K562 (cell line): ENCODE results near the gene SLC16A5. TPM values are rescaled to one million over a fixed set of nuclear protein-coding genes. Genes with fewer than 3 reads are reported as not detected.

ENCODE experiments used
- ATAC-seq: fragments of 200-7000 bp; cut with Tn5 transposase; 3 replicates; pipeline ENCODE4 v1.9.1; 2020; ENCODE audit warnings: moderate library complexity
- BruUV-seq: library from RNA; stranded (reverse); fragments of 400-500 nt; replicated peaks from 2 replicates; lab custom pipeline; 2021; lab: Mats Ljungman, UMichigan
- CTCF ChIA-PET: fragments of 300-600 bp; formaldehyde crosslinking; extraction: SDS; loops from one replicate; lab custom pipeline; 2021; ENCODE audit warnings: low intra/inter-chr PET ratio; lab: Yijun Ruan, JAX
- POLR2A ChIA-PET: fragments of 300-600, 350-650 bp; sonication (Branson Sonifier 250); formaldehyde crosslinking; extraction: SDS; loops from one replicate; lab custom pipeline; 2021; ENCODE audit warnings: antibody characterized with exemption, inconsistent platforms; lab: Yijun Ruan, JAX
- DNase-seq, 4 experiments: peaks; one replicate each; pipeline versions ENCODE4 v3.0.0 to v3.0.0-alpha.2; 2011 to 2018; ENCODE audit warnings: low spot score in 3 of 4, mixed read lengths in 3 of 4; ENCODE audit errors: extremely low read depth in 1 of 4
- FAIRE-seq: peaks from 2 replicates; lab custom pipeline; 2011; peaks lifted over from hg19 to GRCh38; lab: Jason Lieb, UNC
- H2AFZ ChIP-seq: 2 replicates; pipeline ENCODE4 v1.6.0; 2011; ENCODE audit warnings: low read depth, low read length, control low read depth, inconsistent platforms
- H3K27ac ChIP-seq: fragments of 200-600 bp; 3 replicates; pipeline ENCODE4 v1.8.0; 2011; ENCODE audit warnings: low read depth, mild to moderate bottlenecking, control low read depth, inconsistent platforms, low read length, moderate library complexity, mixed read lengths; ENCODE audit errors: extremely low read depth
- H3K27me3 ChIP-seq, 2 experiments: fragments of 300-600 bp in 1 of 2; 2 replicates in 1 of 2; 3 replicates in 1 of 2; pipeline versions ENCODE4 v1.6.0 to v1.8.0; 2011; ENCODE audit warnings: inconsistent platforms in 2 of 2, low read length in 2 of 2, mild to moderate bottlenecking in 1 of 2, mixed read lengths in 1 of 2, moderate library complexity in 1 of 2; ENCODE audit not compliant: control insufficient read depth in 2 of 2, insufficient read depth in 2 of 2
- H3K36me3 ChIP-seq: fragments of 300-600 bp; 3 replicates; pipeline ENCODE4 v1.8.0; 2011; ENCODE audit warnings: mild to moderate bottlenecking, low read length, inconsistent platforms; ENCODE audit not compliant: control insufficient read depth, insufficient read depth
- H3K4me1 ChIP-seq, 2 experiments: fragments of 200-600 bp in 1 of 2; replicated peaks in 1 of 2; 2 replicates in 1 of 2; 3 replicates in 1 of 2; pipeline versions ENCODE4 v1.5.1 to v1.8.0; 2011; ENCODE audit warnings: inconsistent platforms in 2 of 2, low read length in 2 of 2, mild to moderate bottlenecking in 1 of 2, mixed read lengths in 1 of 2, moderate library complexity in 1 of 2; ENCODE audit not compliant: control insufficient read depth in 2 of 2, insufficient read depth in 2 of 2
- H3K4me2 ChIP-seq: 2 replicates; pipeline ENCODE4 v1.6.1; 2011; ENCODE audit warnings: low read length, control low read depth, inconsistent platforms, mixed read lengths; ENCODE audit not compliant: insufficient read depth
- H3K4me3 ChIP-seq: fragments of 200-600 bp; sonication (generic), shearing (Covaris generic); 2 replicates; pipeline ENCODE4 v1.5.1; 2016; ENCODE audit warnings: control low read depth, inconsistent platforms
- H3K79me2 ChIP-seq: fragments of 200-600 bp; 3 replicates; pipeline ENCODE4 v1.8.0; 2011; ENCODE audit warnings: low read length, inconsistent platforms; ENCODE audit not compliant: control insufficient read depth, insufficient read depth
- H3K9ac ChIP-seq, 2 experiments: 2 replicates each; pipeline versions ENCODE4 v1.6.0 to v1.6.1; 2011; ENCODE audit warnings: low read depth in 2 of 2, low read length in 2 of 2, control low read depth in 1 of 2, inconsistent platforms in 1 of 2, mild to moderate bottlenecking in 1 of 2, mixed read lengths in 1 of 2; ENCODE audit not compliant: insufficient read depth in 1 of 2
- H3K9me1 ChIP-seq: one replicate; pipeline ENCODE4 v1.6.0; 2011; ENCODE audit warnings: inconsistent platforms, mild to moderate bottlenecking, low read length, moderate library complexity; ENCODE audit not compliant: control insufficient read depth, insufficient read depth
- H3K9me3 ChIP-seq: replicated peaks from 2 replicates; pipeline ENCODE4 v1.5.1; 2011; ENCODE audit warnings: low read depth, low read length, inconsistent platforms; ENCODE audit not compliant: control insufficient read depth, insufficient read depth
- H4K20me1 ChIP-seq: replicated peaks from 2 replicates; pipeline ENCODE4 v1.6.1; 2011; ENCODE audit warnings: low read length, inconsistent platforms, mixed read lengths; ENCODE audit not compliant: control insufficient read depth, insufficient read depth
- CCAR2 ChIP-seq: fragments of 200-400 bp; formaldehyde crosslinking; IDR thresholded peaks from 2 replicates; pipeline ENCODE4 v1.6.1; 2017; ENCODE audit warnings: mild to moderate bottlenecking, low read depth, low read length
- CREB3 ChIP-seq: fragments of 450-650 bp; conservative IDR thresholded peaks from 2 replicates; pipeline ENCODE4 v1.6.1; 2016; ENCODE audit warnings: missing genetic modification characterization, low read depth, mild to moderate bottlenecking, missing compliant biosample characterization, moderate library complexity
- HDGF ChIP-seq: fragments of 450-650 bp; IDR thresholded peaks from 2 replicates; pipeline ENCODE4 v1.6.1; 2016
- HNRNPUL1 ChIP-seq: fragments of 200-400 bp; formaldehyde crosslinking; IDR thresholded peaks from 2 replicates; pipeline ENCODE4 v1.6.1; 2017; ENCODE audit warnings: low read length
- MCM5 ChIP-seq: fragments of 450-650 bp; IDR thresholded peaks from 2 replicates; pipeline ENCODE4 v1.6.1; 2016; ENCODE audit warnings: low read depth
- NFIC ChIP-seq: fragments of 450-650 bp; IDR thresholded peaks from 2 replicates; pipeline ENCODE4 v1.6.1; 2017; ENCODE audit warnings: mild to moderate bottlenecking, inconsistent platforms
- PML ChIP-seq: IDR thresholded peaks from 2 replicates; pipeline ENCODE4 v1.6.1; 2012; ENCODE audit warnings: low read length, inconsistent platforms
- POLR2B ChIP-seq: fragments of 450-650 bp; IDR thresholded peaks from 2 replicates; pipeline ENCODE4 v1.6.1; 2018; ENCODE audit warnings: low read depth; ENCODE audit not compliant: partially characterized antibody
- RBFOX2 ChIP-seq: fragments of 200-400 bp; formaldehyde crosslinking; IDR thresholded peaks from 2 replicates; pipeline ENCODE4 v1.6.1; 2017; ENCODE audit warnings: low read depth, mild to moderate bottlenecking, low read length, moderate library complexity
- SAP30 ChIP-seq: fragments of 200-600 bp; sonication (generic); IDR thresholded peaks from 2 replicates; pipeline ENCODE4 v1.6.1; 2012; ENCODE audit warnings: borderline replicate concordance, low read depth, mild to moderate bottlenecking, moderate library complexity, low read length, control low read depth, inconsistent platforms; ENCODE audit not compliant: insufficient read depth, poor library complexity, severe bottlenecking
- SRF ChIP-seq, 2 experiments: fragments of 250-450, 450-650 bp in 1 of 2; sonication (Bioruptor Pico) in 1 of 2; sonication (generic) in 1 of 2; formaldehyde crosslinking; IDR thresholded peaks; 2 replicates each; pipeline versions ENCODE4 v1.5.0 to v1.5.1; 2020 to 2022; ENCODE audit warnings: mild to moderate bottlenecking in 1 of 2, missing genetic modification reagents in 1 of 2
- TEAD2 ChIP-seq: fragments of 450-650 bp; IDR thresholded peaks from 2 replicates; pipeline ENCODE4 v1.6.1; 2016; ENCODE audit warnings: missing genetic modification characterization, control low read depth, missing compliant biosample characterization
- TGIF2 ChIP-seq: sonication (generic); formaldehyde crosslinking; IDR thresholded peaks from 2 replicates; pipeline ENCODE4 v1.8.1; 2022; ENCODE audit warnings: mild to moderate bottlenecking, missing genetic modification reagents, moderate library complexity
- ZNF444 ChIP-seq: fragments of 250-450 bp; sonication (Bioruptor Pico); IDR thresholded peaks from 2 replicates; pipeline ENCODE4 v1.4.0; 2020; ENCODE audit warnings: mild to moderate bottlenecking, moderate library complexity
- WGBS: fragments of 100-300 bp; shearing (Covaris generic); methylation state at CpG from one replicate; pipeline ENCODE4 v1.1.6; 2016; ENCODE audit warnings: low coverage, mixed read lengths; ENCODE audit not compliant: insufficient coverage; ENCODE audit errors: missing lambda C conversion rate; 5-methylcytosine and 5-hydroxymethylcytosine counted together
- in situ Hi-C: fragments of 300-500 bp; cut with MboI; formaldehyde crosslinking; loops from 4 replicates; pipeline ENCODE4 v1.15.0; 2018; ENCODE audit warnings: inconsistent platforms, mixed read lengths
- intact Hi-C: fragments of 100-400 bp; cut with micrococcal nuclease; formaldehyde crosslinking; loops from 2 replicates; pipeline ENCODE4 v1.14.2; 2022
- polyA plus RNA-seq, 8 experiments: library from polyadenylated mRNA; depleted of rRNA in 4 of 8; stranded (reverse) in 5 of 8; unstranded in 3 of 8; fragments of >200 nt; fragmentation: Nextera tagmentation in 2 of 8; fragmentation: Illumina TruSeq in 1 of 8; extraction: Ambion mirVana in 2 of 8; extraction: Trizol in 1 of 8; gene quantifications; 2 replicates each; pipeline versions ENCODE4 v1.2.1 to v1.2.3, GENCODE V29; 2011 to 2014; ENCODE audit warnings: inconsistent platforms in 1 of 8, missing spikeins in 1 of 8
- total RNA-seq, 7 experiments: library from RNA; depleted of rRNA in 6 of 7; stranded (reverse); fragments of >200 nt in 6 of 7; fragmentation: Illumina TruSeq in 2 of 7; extraction: Trizol in 2 of 7; gene quantifications; 2 replicates each; pipeline versions ENCODE4 v1.2.1 to v1.2.3, GENCODE V29; 2011 to 2021; ENCODE audit warnings: low replicate concordance in 1 of 7

Gene SLC16A5
- total and polyA plus RNA-seq, 9 of the 15 experiments (the other 6 are each of a cell fraction or from before 2014, with no cell fraction given) = 0.06 to 2.6 (median 0.91) TPM

- BruUV-seq = no TSS peak
- peak in 1 of 4 experiments; percentile 3 for DNase-seq
- no peak overlapping the region for H3K4me3 ChIP-seq
- 94% methylated on average over 11 of the region's 26 CpGs for WGBS
- no peaks in the 10 kb centered on the region for H3K79me2 ChIP-seq
- POLR2A ChIA-PET = interaction anchor here (0.6 to 1.8 kb wide), 14 partner anchors 9 to 195 kb away, joined by 3 to 12 read pairs (median 3); partner anchors contain the start of genes ATP5PD, JPT1, KCTD2 and SLC16A5
- H3K27me3 ChIP-seq = no peaks in the 10 kb centered on the region
- no peaks in the 10 kb centered on the region for H3K9me3 ChIP-seq
- CTCF ChIA-PET = interaction anchor here (0.5 to 1.5 kb wide), 6 partner anchors 27 to 141 kb away, joined by 3 to 12 read pairs (median 4); partner anchors contain the start of gene SLC16A5
- peaks cover 82% of the 10 kb centered on the region for H3K36me3 ChIP-seq
- H2AFZ ChIP-seq = no peak overlapping the region
- 0 out of 2 replicates have a peak, but pooled peaks cover 3% of the 10 kb centered on the region for H4K20me1 ChIP-seq
- intact Hi-C loops = loop anchor here (2.0 kb wide), 1 partner anchor 70 kb away; the partner anchor contains the start of gene NT5C
- no peak for TF ChIP-seq TEAD2 (tag)
- 0 out of 2 replicates have a peak, but pooled peaks have one; percentile 35 for TF ChIP-seq RBFOX2
- TF ChIP-seq, all 486 proteins: peak for 1
- H3K4me1 ChIP-seq = peaks cover 0 to 3% of the 10 kb centered on the region in 2 experiments; a peak in 2 of 5 replicates
- FAIRE-seq (peak; percentile 6), ATAC-seq (no peak)
- H3K27ac ChIP-seq = peak overlapping the region; percentile 7; the same call in 1 of the 3 replicates
- H3K9ac ChIP-seq = no peak overlapping the region
- in situ Hi-C loops = loop anchor here (5.0 kb wide), 1 partner anchor 52 kb away; no protein-coding TSS in a partner anchor
- no peaks in the 10 kb centered on the region for H3K9me1 ChIP-seq
- no peak overlapping the region for H3K4me2 ChIP-seq
Observed at GRCh38 chr17:75060434-75061054, 27.2 kb upstream of the SLC16A5 start.

- H4K20me1 ChIP-seq = 0 out of 2 replicates have a peak, but pooled peaks cover 3% of the 10 kb centered on the region
- 93% methylated on average over 10 of the region's 10 CpGs for WGBS
- TF ChIP-seq SAP30 (no peak), PML (no peak), MCM5 (no peak), CREB3 (no peak), HNRNPUL1 (no peak), POLR2B (no peak), TGIF2 (no peak), SRF (CRISPR knock-in tag; IDR thresholded peaks at IDR 0.05) (no peak), HDGF (no peak), NFIC (no peak), ZNF444 (CRISPR knock-in tag) (no peak), CCAR2 (no peak)
Observed at GRCh38 chr17:75061055-75061438, 26.7 kb upstream of the SLC16A5 start.

More at GRCh38 chr17:75061055-75061438, 26.7 kb upstream of the SLC16A5 start:
- in situ Hi-C loops = loop anchor here (5.0 kb wide), 1 partner anchor 51 kb away; no protein-coding TSS in a partner anchor
- no peaks in the 10 kb centered on the region for H3K9me1 ChIP-seq
- H3K4me2 ChIP-seq = no peak overlapping the region
- ChIA-PET POLR2A (interaction anchor here (0.6 to 1.8 kb wide), 7 partner anchors 11 to 186 kb away, joined by 3 to 8 read pairs (median 3); partner anchors contain the start of genes ATP5PD and KCTD2), CTCF (no interaction called here)
- no peaks in the 10 kb centered on the region for H3K27me3 ChIP-seq
- intact Hi-C loops = loop anchor here (2.0 kb wide), 1 partner anchor 70 kb away; the partner anchor contains the start of gene NT5C
- no peak overlapping the region for H3K4me3 ChIP-seq
- no peak overlapping the region for H2AFZ ChIP-seq
- no peaks in the 10 kb centered on the region for H3K9me3 ChIP-seq
- no peak overlapping the region for H3K9ac ChIP-seq
- H3K27ac ChIP-seq = no peak overlapping the region
- ATAC-seq (no peak), FAIRE-seq (no peak), DNase-seq (peak in 1 of 4 experiments; percentile 9)
- H3K4me1 ChIP-seq = peaks cover 0 to 3% of the 10 kb centered on the region in 2 experiments; a peak in 2 of 5 replicates
- no TSS peak for BruUV-seq
- H3K36me3 ChIP-seq = peaks cover 78% of the 10 kb centered on the region
- H3K79me2 ChIP-seq = no peaks in the 10 kb centered on the region
